Kidney (tissue), 14 donors: ENCODE data around the gene GRM7. TPM values are rescaled to one million over a fixed set of nuclear protein-coding genes. Genes with fewer than 3 reads are reported as not detected.
A peak's percentile ranks its signal among the peaks of the same experiment; 100 is the strongest.

ENCODE experiments used
- DNase-seq, 5 donors: peaks; one replicate each; pipeline ENCODE4 v3.0.0-alpha.2; 2013 to 2020
- FAIRE-seq: peaks from 2 replicates; lab custom pipeline; 2012; peaks lifted over from hg19 to GRCh38; lab: Jason Lieb, UNC
- H3K27ac ChIP-seq, 2 donors: one replicate each; pipeline ENCODE4 v1.7.0; 2013; ENCODE audit warnings: low read depth in 2 of 2, low read length in 2 of 2, inconsistent platforms in 1 of 2
- H3K27me3 ChIP-seq: one replicate; pipeline ENCODE4 v1.7.1; 2013; ENCODE audit warnings: low read length, inconsistent platforms; ENCODE audit not compliant: control insufficient read depth, insufficient read depth
- H3K36me3 ChIP-seq, 3 donors: one replicate each; pipeline versions ENCODE4 v1.7.0 to v1.7.1; 2013; ENCODE audit warnings: low read length in 3 of 3, control low read depth in 1 of 3, inconsistent platforms in 1 of 3; ENCODE audit not compliant: insufficient read depth in 3 of 3, control insufficient read depth in 2 of 3
- H3K4me1 ChIP-seq, 3 donors: one replicate each; pipeline versions ENCODE4 v1.7.0 to v1.7.1; 2013; ENCODE audit warnings: low read length in 3 of 3, inconsistent platforms in 1 of 3, low read depth in 1 of 3; ENCODE audit not compliant: control insufficient read depth in 2 of 3, insufficient read depth in 2 of 3
- H3K4me3 ChIP-seq, 3 donors: one replicate each; pipeline versions ENCODE4 v1.7.0 to v1.8.1; 2013; ENCODE audit warnings: low read length in 3 of 3, control low read depth in 1 of 3, inconsistent platforms in 1 of 3
- H3K9ac ChIP-seq, 3 donors: one replicate each; pipeline versions ENCODE4 v1.7.0 to v1.7.1; 2013; ENCODE audit warnings: low read length in 3 of 3, control low read depth in 1 of 3, inconsistent platforms in 1 of 3
- H3K9me3 ChIP-seq, 3 donors: one replicate each; pipeline versions ENCODE4 v1.7.0 to v1.7.1; 2013; ENCODE audit warnings: low read length in 3 of 3, control low read depth in 1 of 3, inconsistent platforms in 1 of 3; ENCODE audit not compliant: control insufficient read depth in 2 of 3, insufficient read depth in 1 of 3
- intact Hi-C: fragments of 100-400 bp; cut with DNase I; formaldehyde crosslinking; loops from one replicate; pipeline ENCODE4 v1.11.1; 2022
- polyA plus RNA-seq: library from polyadenylated mRNA; stranded (reverse); fragments of 350-450 nt; fragmentation: Illumina TruSeq; extraction: RNeasy Lipid Tissue Mini Kit (QIAGEN cat#74804); gene quantifications from one replicate; pipeline ENCODE4 v1.2.3, GENCODE V29; 2014; ENCODE audit warnings: low read depth, low replicate concordance; ENCODE audit not compliant: insufficient read depth
- total RNA-seq: library from RNA; stranded (reverse); fragmentation: NEBNext Ultra II Directional; extraction: Animal tissue kit (Norgen Biotek cat#: 25700); gene quantifications from one replicate; pipeline ENCODE4 v1.2.1, GENCODE V29; 2021
- TF ChIP-seq, protein P1 (sequence below): IDR thresholded peaks from 3 replicates; pipeline ENCODE4 v1.5.1; 2012; ENCODE audit warnings: mild to moderate bottlenecking, moderate library complexity, borderline replicate concordance; ENCODE audit not compliant: insufficient read depth; ENCODE audit errors: extremely low read depth
- donor health status: control.
- donor health status: control.
- donor health status: control.
- donor health status: control.
- donor health status: control.
- donor health status: DM: yes; HTN: yes; CAD: no.
- donor health status: Normal renal cell carcinoma (clear cell type).

GRM7 gene
- total and polyA plus RNA-seq, 2 donors from 2014 or later = 0.16 TPM; not detected in 1

DNA sequence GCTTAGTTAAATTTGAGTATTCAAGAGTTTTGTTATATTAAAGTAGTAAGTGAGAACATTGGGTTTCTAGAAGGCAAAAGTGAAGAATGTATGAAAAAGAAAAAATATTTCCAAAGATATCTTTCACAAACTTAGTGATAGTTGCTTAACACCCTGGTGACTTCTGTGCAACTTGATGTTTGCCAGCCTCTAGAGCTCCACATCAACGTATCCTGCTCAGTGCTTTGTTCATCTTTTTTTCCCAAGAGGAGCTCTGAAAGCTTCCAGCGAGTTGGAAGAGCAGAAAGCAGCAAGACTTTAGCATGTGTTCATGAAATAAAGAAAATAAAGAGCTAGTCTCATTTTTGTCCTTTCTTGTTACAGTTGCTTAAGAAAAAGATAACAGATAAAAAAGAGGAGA is 225.5 kb downstream of the GRM7 start:
- Histone ChIP-seq H3K4me1 (no peaks in the 10 kb centered on the region), H3K27ac (no peak overlapping the region), H3K36me3 (no peaks in the 10 kb centered on the region), H3K9me3 (no peaks in the 10 kb centered on the region), H3K4me3 (no peak overlapping the region), H3K9ac (no peak overlapping the region), H3K27me3 (no peaks in the 10 kb centered on the region)
- intact Hi-C loops = no loop called here
- TF ChIP-seq, protein P1, sequence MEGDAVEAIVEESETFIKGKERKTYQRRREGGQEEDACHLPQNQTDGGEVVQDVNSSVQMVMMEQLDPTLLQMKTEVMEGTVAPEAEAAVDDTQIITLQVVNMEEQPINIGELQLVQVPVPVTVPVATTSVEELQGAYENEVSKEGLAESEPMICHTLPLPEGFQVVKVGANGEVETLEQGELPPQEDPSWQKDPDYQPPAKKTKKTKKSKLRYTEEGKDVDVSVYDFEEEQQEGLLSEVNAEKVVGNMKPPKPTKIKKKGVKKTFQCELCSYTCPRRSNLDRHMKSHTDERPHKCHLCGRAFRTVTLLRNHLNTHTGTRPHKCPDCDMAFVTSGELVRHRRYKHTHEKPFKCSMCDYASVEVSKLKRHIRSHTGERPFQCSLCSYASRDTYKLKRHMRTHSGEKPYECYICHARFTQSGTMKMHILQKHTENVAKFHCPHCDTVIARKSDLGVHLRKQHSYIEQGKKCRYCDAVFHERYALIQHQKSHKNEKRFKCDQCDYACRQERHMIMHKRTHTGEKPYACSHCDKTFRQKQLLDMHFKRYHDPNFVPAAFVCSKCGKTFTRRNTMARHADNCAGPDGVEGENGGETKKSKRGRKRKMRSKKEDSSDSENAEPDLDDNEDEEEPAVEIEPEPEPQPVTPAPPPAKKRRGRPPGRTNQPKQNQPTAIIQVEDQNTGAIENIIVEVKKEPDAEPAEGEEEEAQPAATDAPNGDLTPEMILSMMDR = no peak
- FAIRE-seq = no peak
- no peak for DNase-seq

DNA sequence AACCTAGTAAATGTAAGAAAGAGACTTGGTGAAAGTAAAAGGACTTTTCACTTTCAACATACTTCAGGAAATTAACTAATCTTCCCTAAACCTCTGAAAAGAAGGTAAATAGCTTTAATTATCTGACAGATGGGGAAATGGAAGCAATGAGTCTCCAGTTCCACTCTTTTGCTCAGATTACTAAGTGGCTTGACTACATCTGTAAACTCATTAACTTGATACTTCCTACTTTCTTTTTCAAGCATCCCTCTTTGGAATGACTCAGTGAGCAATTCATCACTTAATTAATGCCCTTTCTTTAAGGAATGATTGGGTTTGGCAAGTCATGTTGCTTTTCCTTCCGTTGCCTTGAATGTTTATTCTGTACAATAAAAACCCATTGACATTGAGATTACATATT is 234.2 kb downstream of the GRM7 start:
- FAIRE-seq (no peak), DNase-seq (peak in 2 of 5 donors; percentile 65)
- Histone ChIP-seq H3K9ac (no peak overlapping the region), H3K4me3 (no peak overlapping the region), H3K36me3 (no peaks in the 10 kb centered on the region), H3K4me1 (no peaks in the 10 kb centered on the region), H3K9me3 (no peaks in the 10 kb centered on the region), H3K27ac (no peak overlapping the region), H3K27me3 (no peaks in the 10 kb centered on the region)
- intact Hi-C loops = no loop called here
- TF ChIP-seq, protein P1 = no peak

DNA sequence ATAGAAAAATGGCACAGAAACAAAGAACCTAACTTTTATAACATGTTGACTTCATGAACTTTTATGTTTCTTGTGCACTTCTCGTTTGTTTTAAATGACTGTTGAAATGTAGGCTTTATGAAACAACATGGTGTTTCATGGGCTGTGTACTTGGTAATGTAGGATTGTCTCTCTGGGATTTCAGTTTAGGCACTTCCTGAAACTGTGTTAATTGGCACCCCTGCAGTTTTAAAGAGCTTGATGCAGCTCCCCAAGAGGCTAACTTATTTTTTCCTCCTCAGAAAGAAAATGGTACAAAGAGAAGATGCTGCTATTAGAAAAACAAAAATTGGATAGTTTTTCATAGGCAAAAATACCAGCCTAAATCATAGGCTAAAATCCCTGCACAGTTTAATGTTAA is 239.2 kb downstream of the GRM7 start:
- H3K9me3 ChIP-seq = peaks cover 0 to 5% (median 0%) of the 10 kb centered on the region in 3 donors
- intact Hi-C loops = no loop called here
- H3K27me3 ChIP-seq = no peaks in the 10 kb centered on the region
- DNase-seq (no peak), FAIRE-seq (no peak)
- H3K9ac ChIP-seq = no peak overlapping the region
- TF ChIP-seq, protein P1 = no peak
- no peak overlapping the region for H3K4me3 ChIP-seq
- H3K27ac ChIP-seq = no peak overlapping the region
- no peaks in the 10 kb centered on the region for H3K36me3 ChIP-seq
- no peaks in the 10 kb centered on the region for H3K4me1 ChIP-seq

DNA sequence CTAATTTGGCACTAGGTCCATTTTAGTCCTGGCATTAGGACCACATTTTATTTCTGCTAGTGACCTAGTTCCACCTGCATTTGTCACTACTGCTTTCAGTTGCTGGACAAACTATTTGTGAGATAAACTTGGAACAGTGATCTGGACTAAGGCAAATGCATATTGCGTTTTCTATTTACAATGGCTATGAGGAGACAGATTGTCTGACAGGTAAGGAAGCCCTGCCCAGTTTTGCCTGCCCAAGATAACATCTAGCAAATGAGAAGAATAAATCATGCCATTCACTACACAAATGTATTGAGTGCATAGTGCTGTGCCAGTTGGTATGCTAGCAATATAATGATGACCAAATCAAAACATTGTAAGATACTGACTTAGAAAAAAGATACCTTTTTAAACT is 245.7 kb downstream of the GRM7 start:
- Histone ChIP-seq H3K4me1 (no peaks in the 10 kb centered on the region), H3K27me3 (no peaks in the 10 kb centered on the region), H3K9me3 (peaks cover 0 to 5% (median 0%) of the 10 kb centered on the region in 3 donors), H3K9ac (no peak overlapping the region), H3K4me3 (no peak overlapping the region), H3K36me3 (no peaks in the 10 kb centered on the region), H3K27ac (no peak overlapping the region)
- intact Hi-C loops = no loop called here
- FAIRE-seq = no peak
- DNase-seq = no peak
- TF ChIP-seq, protein P1 = no peak
